GM23248 (cell line): ENCODE data around the gene TXNRD1. TPM values are rescaled to one million over a fixed set of nuclear protein-coding genes. Genes with fewer than 3 reads are reported as not detected.

Experiments used
- DNase-seq: peaks from one replicate; pipeline ENCODE4 v3.0.0-alpha.2; 2015
- H2AFZ ChIP-seq: fragments of 200-600 bp; sonication (generic); 2 replicates; pipeline ENCODE4 v1.6.1; 2016; ENCODE audit warnings: antibody characterized with exemption
- H3F3A ChIP-seq: fragments of 200-600 bp; sonication (generic); 2 replicates; pipeline ENCODE4 v1.6.1; 2016; ENCODE audit warnings: mild to moderate bottlenecking, antibody characterized with exemption, mixed run types; ENCODE audit not compliant: insufficient read depth
- H3K27ac ChIP-seq: fragments of 200-600 bp; sonication (generic); 2 replicates; pipeline ENCODE4 v1.5.1; 2016; ENCODE audit warnings: mild to moderate bottlenecking
- H3K27me3 ChIP-seq: fragments of 200-600 bp; sonication (generic); replicated peaks from 2 replicates; pipeline ENCODE4 v1.6.1; 2016; ENCODE audit warnings: mild to moderate bottlenecking; ENCODE audit not compliant: insufficient read depth
- H3K36me3 ChIP-seq: fragments of 200-600 bp; sonication (generic); 2 replicates; pipeline ENCODE4 v1.6.1; 2016; ENCODE audit warnings: low read depth, mild to moderate bottlenecking
- H3K4me1 ChIP-seq: fragments of 200-600 bp; sonication (generic); 2 replicates; pipeline ENCODE4 v1.6.1; 2016; ENCODE audit warnings: mild to moderate bottlenecking; ENCODE audit not compliant: insufficient read depth
- H3K4me2 ChIP-seq: fragments of 200-600 bp; sonication (generic); one replicate; pipeline ENCODE4 v1.6.1; 2016; ENCODE audit warnings: mild to moderate bottlenecking; ENCODE audit not compliant: unreplicated experiment
- H3K4me3 ChIP-seq: fragments of 200-600 bp; sonication (generic); 2 replicates; pipeline ENCODE4 v1.5.1; 2016; ENCODE audit warnings: mild to moderate bottlenecking
- H3K79me2 ChIP-seq: fragments of 200-600 bp; sonication (generic); 2 replicates; pipeline ENCODE4 v1.6.1; 2016; ENCODE audit warnings: mild to moderate bottlenecking; ENCODE audit not compliant: insufficient read depth
- H3K9ac ChIP-seq: fragments of 200-600 bp; sonication (generic); 2 replicates; pipeline ENCODE4 v1.6.1; 2016; ENCODE audit warnings: mild to moderate bottlenecking
- H3K9me2 ChIP-seq: fragments of 200-600 bp; sonication (generic); 2 replicates; pipeline ENCODE4 v1.6.1; 2016; ENCODE audit warnings: mixed run types, mild to moderate bottlenecking, moderate library complexity; ENCODE audit not compliant: insufficient read depth
- H3K9me3 ChIP-seq: fragments of 200-600 bp; sonication (generic); one replicate; pipeline ENCODE4 v1.6.1; 2017; ENCODE audit warnings: low read depth
- H4K20me1 ChIP-seq: fragments of 200-600 bp; sonication (generic); 2 replicates; pipeline ENCODE4 v1.6.0; 2016; ENCODE audit not compliant: insufficient read depth
- EZH2 ChIP-seq: fragments of 200-600 bp; sonication (generic); IDR thresholded peaks from 2 replicates; pipeline ENCODE4 v1.6.1; 2018; ENCODE audit warnings: antibody characterized with exemption, mild to moderate bottlenecking; ENCODE audit not compliant: insufficient read depth, poor library complexity, severe bottlenecking
- EZH2phosphoT487 ChIP-seq: fragments of 200-600 bp; sonication (generic); IDR thresholded peaks from 2 replicates; pipeline ENCODE4 v1.6.1; 2018; ENCODE audit warnings: antibody characterized with exemption, moderate library complexity, mild to moderate bottlenecking, low read depth; ENCODE audit not compliant: insufficient read depth
- WGBS, 2 experiments: methylation state at CpG; one replicate each; pipeline ENCODE4 v1.1.6; 2015 to 2017; ENCODE audit warnings: low lambda C conversion rate in 2 of 2, low coverage in 1 of 2; ENCODE audit errors: missing lambda C conversion rate in 2 of 2; 5-methylcytosine and 5-hydroxymethylcytosine counted together
- in situ Hi-C: fragments of 300-500 bp; cut with MboI; formaldehyde crosslinking; loops from 2 replicates; pipeline ENCODE4 v1.15.0; 2020
- polyA plus RNA-seq: library from polyadenylated mRNA; unstranded; fragments of >200 nt; fragmentation: Nextera tagmentation; extraction: Ambion mirVana; gene quantifications from 2 replicates; pipeline ENCODE4 v1.2.1, GENCODE V29; 2016
- total RNA-seq: library from RNA; depleted of rRNA; stranded (reverse); fragments of >200 nt; shearing (Covaris generic); gene quantifications from 2 replicates; pipeline ENCODE4 v1.2.3, GENCODE V29; 2014

The TXNRD1 gene
- total and polyA plus RNA-seq, 2 experiments from 2014 or later: 255 to 477 TPM

DNA sequence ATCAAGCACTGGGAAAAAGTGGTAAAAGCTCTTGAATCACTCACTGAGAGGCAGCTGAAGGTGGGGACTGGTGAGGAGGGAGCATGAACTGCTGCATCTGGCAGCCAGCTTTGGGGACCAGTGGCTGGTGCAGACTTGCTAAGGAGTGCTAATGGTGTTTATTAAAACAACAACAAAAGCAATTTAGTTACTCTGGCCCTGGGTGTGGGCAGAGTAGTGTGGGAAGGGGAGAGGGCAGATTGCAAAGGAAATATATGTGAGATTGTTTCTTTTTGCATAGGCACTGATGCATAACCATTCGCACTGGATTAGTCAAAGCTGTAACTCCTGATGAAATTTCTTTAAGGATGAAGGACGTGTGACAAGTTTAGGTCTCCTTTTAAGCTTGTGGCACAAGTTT, 8.1 kb downstream of the TXNRD1 start:
- 83 to 89% methylated on average over 2 of the region's 2 CpGs for WGBS, 2 experiments
- H3K36me3 ChIP-seq: no peaks in the 10 kb centered on the region
- peaks cover 20% of the 10 kb centered on the region for H3K4me1 ChIP-seq
- no peaks in the 10 kb centered on the region for H3K9me2 ChIP-seq
- no peak overlapping the region for H3K4me2 ChIP-seq
- in situ Hi-C loops: loop anchor here (25.0 kb wide), 2 partner anchors 639 to 839 kb away; no protein-coding TSS in a partner anchor
- peaks cover 22% of the 10 kb centered on the region for H3F3A ChIP-seq
- H3K27me3 ChIP-seq: no peaks in the 10 kb centered on the region
- H3K79me2 ChIP-seq: no peaks in the 10 kb centered on the region
- no peak overlapping the region for H3K4me3 ChIP-seq
- H4K20me1 ChIP-seq: no peaks in the 10 kb centered on the region
- no peak for DNase-seq
- TF ChIP-seq EZH2phosphoT487: no peak
- no peak overlapping the region for H2AFZ ChIP-seq
- H3K27ac ChIP-seq: no peak overlapping the region
- no peak overlapping the region for H3K9ac ChIP-seq
- no peaks in the 10 kb centered on the region for H3K9me3 ChIP-seq

DNA sequence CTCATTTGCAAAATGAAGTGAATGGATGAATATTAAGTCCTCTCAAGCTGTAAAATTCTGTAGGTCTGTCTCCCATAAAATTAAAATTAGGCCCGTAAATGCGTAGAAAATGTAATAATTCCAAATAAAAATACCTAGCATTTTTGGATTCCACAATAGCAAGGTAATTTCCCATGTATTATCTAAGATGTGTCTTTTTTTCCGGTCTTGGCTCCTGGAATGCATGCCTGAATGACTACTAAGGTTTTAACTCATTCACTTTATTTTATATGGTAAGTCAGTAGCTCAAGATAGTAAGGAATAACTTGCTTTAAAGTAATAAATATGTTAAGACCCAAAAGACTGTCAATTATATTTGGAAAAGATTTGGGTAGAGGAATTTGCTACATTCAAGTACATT, 11.1 kb downstream of the TXNRD1 start:
- DNase-seq: peak; percentile 56
- WGBS, 2 experiments: 64 to 71% methylated on average over 3 of the region's 3 CpGs
- TF ChIP-seq EZH2: no peak
- H3K36me3 ChIP-seq: no peaks in the 10 kb centered on the region
- 0 out of 2 replicates have a peak overlapping the region, but pooled peaks have one; percentile 2 for H2AFZ ChIP-seq
- peaks cover 6% of the 10 kb centered on the region for H3K4me1 ChIP-seq
- no peaks in the 10 kb centered on the region for H3K9me2 ChIP-seq
- no peaks in the 10 kb centered on the region for H3K9me3 ChIP-seq
- in situ Hi-C loops: no loop called here
- H3K27me3 ChIP-seq: no peaks in the 10 kb centered on the region
- H3K9ac ChIP-seq: no peak overlapping the region
- no peak overlapping the region for H3K4me2 ChIP-seq
- no peaks in the 10 kb centered on the region for H3K79me2 ChIP-seq
- no peaks in the 10 kb centered on the region for H4K20me1 ChIP-seq
- no peaks in the 10 kb centered on the region for H3F3A ChIP-seq
- no peak overlapping the region for H3K4me3 ChIP-seq
- H3K27ac ChIP-seq: no peak overlapping the region

DNA sequence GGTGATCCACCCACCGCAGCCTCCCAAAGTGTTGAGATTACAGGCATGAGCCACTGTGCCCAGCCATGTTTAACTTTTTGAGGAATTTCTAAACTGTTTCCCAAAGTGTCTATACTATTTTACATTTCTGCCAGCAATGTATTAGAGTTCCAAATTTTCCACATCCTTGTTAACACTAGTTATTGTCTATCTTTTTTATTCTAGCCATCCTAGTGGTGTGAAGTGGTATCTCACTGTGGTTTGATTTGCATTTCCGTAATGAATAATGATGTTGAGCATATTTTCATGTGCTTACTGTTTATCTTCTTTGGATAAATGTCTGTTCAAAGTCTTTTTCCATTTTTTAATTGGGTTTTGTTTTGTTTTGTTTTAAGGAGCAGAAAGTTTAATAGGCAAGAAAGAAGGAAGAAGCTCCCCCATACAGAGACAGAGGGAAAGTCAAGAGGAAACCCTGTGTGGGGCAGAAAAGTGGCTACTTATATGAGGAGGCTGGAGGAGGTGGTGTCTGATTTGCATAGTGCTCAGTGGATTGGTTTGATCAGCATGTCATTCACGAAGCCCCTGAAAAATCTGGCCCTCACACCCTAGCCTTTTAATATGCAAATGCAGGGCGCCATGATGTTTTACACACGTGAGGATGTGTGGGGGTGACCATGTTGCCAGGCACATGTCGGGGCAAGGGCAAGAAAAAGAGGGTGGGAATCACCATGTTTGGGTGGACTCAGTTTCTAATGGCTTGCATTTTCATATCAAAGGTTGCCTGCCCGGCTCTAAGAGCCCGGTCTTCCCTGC, 14.9 kb downstream of the TXNRD1 start:
- Histone ChIP-seq H3K9me3 (no peaks in the 10 kb centered on the region), H3K36me3 (no peaks in the 10 kb centered on the region), H3K4me2 (no peak overlapping the region), H3K4me1 (peaks cover 6% of the 10 kb centered on the region), H3K4me3 (no peak overlapping the region), H3K27me3 (no peaks in the 10 kb centered on the region), H3K27ac (no peak overlapping the region), H4K20me1 (no peaks in the 10 kb centered on the region), H2AFZ (no peak overlapping the region), H3K9ac (no peak overlapping the region), H3K9me2 (no peaks in the 10 kb centered on the region), H3K79me2 (no peaks in the 10 kb centered on the region), H3F3A (no peaks in the 10 kb centered on the region)
- DNase-seq: no peak
- TF ChIP-seq EZH2phosphoT487: no peak
- no peak for TF ChIP-seq EZH2
- WGBS, 2 experiments: 62 to 69% methylated on average over 8 of the region's 8 CpGs
- in situ Hi-C loops: no loop called here

DNA sequence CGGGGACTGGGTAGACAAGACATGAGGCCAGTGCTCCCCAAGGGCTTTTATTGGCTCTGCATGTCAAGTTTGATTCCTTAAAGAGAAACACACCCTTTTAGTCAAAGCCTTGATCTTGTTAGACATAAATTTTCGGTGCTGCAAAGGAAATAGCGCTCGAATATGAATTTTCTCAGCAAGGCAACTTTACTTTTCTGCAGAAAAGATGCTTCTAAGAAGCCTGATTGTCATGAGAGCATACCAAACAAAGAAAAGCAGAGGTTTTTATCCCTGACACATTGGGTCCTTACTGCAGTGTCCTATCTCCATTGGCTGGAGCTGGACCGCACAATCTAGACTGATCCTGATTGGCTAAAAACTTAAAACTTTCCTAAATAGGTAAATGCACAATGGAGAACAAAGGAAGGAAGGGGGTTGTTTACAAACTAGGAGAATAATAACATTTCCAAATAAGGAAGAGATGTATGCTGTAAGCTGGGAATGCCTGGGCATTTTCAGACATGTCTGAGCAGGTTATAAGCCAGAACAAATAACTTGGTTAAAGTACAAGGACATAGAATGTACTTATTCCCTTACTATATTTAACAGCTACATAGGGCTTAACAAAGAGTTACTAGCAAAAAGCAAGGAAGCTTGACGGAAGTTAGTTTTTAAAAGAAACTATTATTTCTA, 17.2 kb downstream of the TXNRD1 start:
- Histone ChIP-seq H3K9me3 (no peaks in the 10 kb centered on the region), H3K27me3 (no peaks in the 10 kb centered on the region), H4K20me1 (no peaks in the 10 kb centered on the region), H3K4me1 (no peaks in the 10 kb centered on the region), H2AFZ (no peak overlapping the region), H3K79me2 (no peaks in the 10 kb centered on the region), H3F3A (no peaks in the 10 kb centered on the region), H3K27ac (no peak overlapping the region), H3K4me3 (no peak overlapping the region), H3K4me2 (no peak overlapping the region), H3K9me2 (no peaks in the 10 kb centered on the region), H3K9ac (no peak overlapping the region), H3K36me3 (no peaks in the 10 kb centered on the region)
- TF ChIP-seq EZH2phosphoT487 (no peak), EZH2 (no peak)
- DNase-seq: no peak
- WGBS, 2 experiments: 82 to 85% methylated on average over 6 of the region's 6 CpGs
- in situ Hi-C loops: no loop called here
